HCT116 (cell line): ENCODE measurements around the gene CRTC1. TPM values are rescaled to one million over a fixed set of nuclear protein-coding genes. Genes with fewer than 3 reads are reported as not detected.

Source experiments
- ATAC-seq: fragments of 200-7000 bp; cut with Tn5 transposase; 2 replicates; pipeline ENCODE4 v1.9.1; 2020; ENCODE audit warnings: mild to moderate bottlenecking, moderate library complexity
- BruUV-seq: library from RNA; stranded (reverse); fragments of 400-500 nt; replicated peaks from 2 replicates; lab custom pipeline; 2021; lab: Mats Ljungman, UMichigan
- CTCF ChIA-PET: fragments of 300-600 bp; sonication (Branson Sonifier 250); formaldehyde crosslinking; loops from one replicate; lab custom pipeline; 2021; ENCODE audit warnings: antibody characterized with exemption; lab: Charles Lee
- POLR2A ChIA-PET: fragments of 300-600, 350-600 bp; sonication (Branson Sonifier 250); formaldehyde crosslinking; loops from one replicate; lab custom pipeline; 2021; ENCODE audit warnings: antibody characterized with exemption; lab: Charles Lee
- RAD21 ChIA-PET, 2 experiments: fragments of 300-600 bp; sonication (Branson Sonifier 250); formaldehyde crosslinking; loops; one replicate each; lab custom pipeline; 2023; ENCODE audit warnings: low total read pairs in 2 of 2; ENCODE audit not compliant: uncharacterized antibody in 2 of 2, unreplicated experiment in 2 of 2, low non-redundant PET in 1 of 2; lab: Charles Lee
- DNase-seq: peaks from one replicate; pipeline ENCODE4 v3.0.0-alpha.2; 2010; ENCODE audit warnings: low read depth, low spot score
- H2AFZ ChIP-seq: fragments of 200-600 bp; shearing (Covaris generic), sonication (generic); 2 replicates; pipeline ENCODE4 v1.6.1; 2017; ENCODE audit warnings: low read depth, mixed run types, mixed read lengths, antibody characterized with exemption, low read length; ENCODE audit not compliant: poor library complexity, severe bottlenecking
- H3K27ac ChIP-seq: 2 replicates; pipeline ENCODE4 v1.5.1; 2012; ENCODE audit warnings: low read depth, low read length
- H3K27me3 ChIP-seq: fragments of 200-600 bp; sonication (generic); 2 replicates; pipeline ENCODE4 v1.6.1; 2016; ENCODE audit warnings: mixed run types, low read length, mixed read lengths; ENCODE audit not compliant: insufficient read depth
- H3K36me3 ChIP-seq, 2 experiments: fragments of 200-500 bp in 1 of 2; fragments of 200-600 bp in 1 of 2; sonication (Bioruptor generic) in 1 of 2; sonication (generic) in 1 of 2; 2 replicates each; pipeline versions ENCODE4 v1.5.1 to v1.6.1; 2014 to 2016; ENCODE audit warnings: low read length in 2 of 2, inconsistent platforms in 1 of 2, mixed read lengths in 1 of 2, mixed run types in 1 of 2; ENCODE audit not compliant: insufficient read depth in 2 of 2, control insufficient read depth in 1 of 2
- H3K4me1 ChIP-seq, 2 experiments: fragments of 200-600 bp in 1 of 2; sonication (generic) in 1 of 2; 2 replicates each; pipeline versions ENCODE4 v1.5.1 to v1.6.1; 2012 to 2017; ENCODE audit warnings: low read length in 2 of 2, inconsistent platforms in 1 of 2, mild to moderate bottlenecking in 1 of 2, mixed read lengths in 1 of 2, mixed run types in 1 of 2, moderate library complexity in 1 of 2; ENCODE audit not compliant: insufficient read depth in 2 of 2, control insufficient read depth in 1 of 2
- H3K4me2 ChIP-seq: fragments of 200-600 bp; sonication (generic); 2 replicates; pipeline ENCODE4 v1.6.1; 2017; ENCODE audit warnings: mixed run types, low read length, mixed read lengths
- H3K4me3 ChIP-seq, 2 experiments: fragments of 200-600 bp in 1 of 2; sonication (generic) in 1 of 2; replicated peaks in 1 of 2; 2 replicates each; pipeline ENCODE4 v1.5.1; 2011 to 2016; ENCODE audit warnings: low read length in 2 of 2, control low read depth in 1 of 2, low read depth in 1 of 2, mild to moderate bottlenecking in 1 of 2, mixed read lengths in 1 of 2, mixed run types in 1 of 2
- H3K79me2 ChIP-seq: fragments of 200-600 bp; sonication (generic); 2 replicates; pipeline ENCODE4 v1.6.1; 2017; ENCODE audit warnings: mild to moderate bottlenecking, mixed run types, low read length, moderate library complexity, mixed read lengths; ENCODE audit not compliant: insufficient read depth
- H3K9ac ChIP-seq: fragments of 200-600 bp; sonication (generic); 2 replicates; pipeline ENCODE4 v1.6.1; 2016; ENCODE audit warnings: low read length, mixed read lengths
- H3K9me2 ChIP-seq: fragments of 200-600 bp; sonication (generic), shearing (Covaris generic); 2 replicates; pipeline ENCODE4 v1.6.1; 2017; ENCODE audit warnings: mixed run types, mild to moderate bottlenecking, moderate library complexity; ENCODE audit not compliant: insufficient read depth
- H3K9me3 ChIP-seq, 2 experiments: fragments of 200-500 bp in 1 of 2; fragments of 200-600 bp in 1 of 2; sonication (Bioruptor generic) in 1 of 2; sonication (generic) in 1 of 2; 2 replicates each; pipeline ENCODE4 v1.6.1; 2014 to 2017; ENCODE audit warnings: low read length in 2 of 2, mixed read lengths in 2 of 2, inconsistent platforms in 1 of 2, low read depth in 1 of 2, mild to moderate bottlenecking in 1 of 2, mixed run types in 1 of 2, moderate library complexity in 1 of 2; ENCODE audit not compliant: control insufficient read depth in 1 of 2, insufficient read depth in 1 of 2
- H4K20me1 ChIP-seq: fragments of 200-600 bp; sonication (generic), shearing (Covaris generic); 2 replicates; pipeline ENCODE4 v1.6.1; 2017; ENCODE audit warnings: mixed run types, mild to moderate bottlenecking, moderate library complexity; ENCODE audit not compliant: insufficient read depth
- EZH2phosphoT487 ChIP-seq: fragments of 200-600 bp; IDR thresholded peaks from 2 replicates; pipeline ENCODE4 v1.6.1; 2018; ENCODE audit warnings: antibody characterized with exemption, borderline replicate concordance
- SIN3A ChIP-seq: IDR thresholded peaks from 2 replicates; pipeline ENCODE4 v1.6.1; 2012; ENCODE audit warnings: low read depth
- TCF7L2 ChIP-seq: IDR thresholded peaks from 2 replicates; pipeline ENCODE4 v1.7.0; 2011; ENCODE audit warnings: borderline replicate concordance, inconsistent platforms; ENCODE audit not compliant: insufficient read depth, insufficient read length; ENCODE audit errors: extremely low read depth
- YY1 ChIP-seq: IDR thresholded peaks from 2 replicates; pipeline ENCODE4 v1.6.1; 2011; ENCODE audit warnings: low read length, low read depth, moderate library complexity, mild to moderate bottlenecking; ENCODE audit not compliant: insufficient replicate concordance; ENCODE audit errors: extremely low read depth
- ZNF274 ChIP-seq: fragments of 200-500 bp; sonication (Bioruptor generic); IDR thresholded peaks from 2 replicates; pipeline ENCODE4 v1.6.1; 2014; ENCODE audit warnings: mild to moderate bottlenecking, low read depth, low read length, inconsistent platforms
- intact Hi-C: fragments of 100-400 bp; cut with micrococcal nuclease; formaldehyde crosslinking; loops from 2 replicates; pipeline ENCODE4 v1.10.0; 2022
- total RNA-seq: library from RNA; stranded (reverse); gene quantifications from one replicate; pipeline ENCODE4 v1.2.1, GENCODE V29; 2021; ENCODE audit not compliant: unreplicated experiment
- TF ChIP-seq, protein P1 (sequence below): IDR thresholded peaks from 2 replicates; pipeline ENCODE4 v1.6.1; 2012; ENCODE audit warnings: low read depth
- TF ChIP-seq, protein P2 (sequence below): IDR thresholded peaks from 2 replicates; pipeline ENCODE4 v1.6.1; 2012
- TF ChIP-seq, protein P3 (sequence below), 3 experiments: fragments of 200-600 bp in 1 of 3; sonication (generic) in 1 of 3; IDR thresholded peaks in 2 of 3; conservative IDR thresholded peaks in 1 of 3; 2 replicates each; pipeline ENCODE4 v1.5.1; 2012 to 2017; ENCODE audit warnings: low read depth in 2 of 3, low read length in 2 of 3, antibody characterized with exemption in 1 of 3, borderline replicate concordance in 1 of 3, control low read depth in 1 of 3, mild to moderate bottlenecking in 1 of 3, mixed read lengths in 1 of 3, mixed run types in 1 of 3, moderate library complexity in 1 of 3; ENCODE audit not compliant: insufficient read depth in 1 of 3

The CRTC1 gene
- total RNA-seq, 1 experiment from 2014 or later, result 14.9 TPM

DNA sequence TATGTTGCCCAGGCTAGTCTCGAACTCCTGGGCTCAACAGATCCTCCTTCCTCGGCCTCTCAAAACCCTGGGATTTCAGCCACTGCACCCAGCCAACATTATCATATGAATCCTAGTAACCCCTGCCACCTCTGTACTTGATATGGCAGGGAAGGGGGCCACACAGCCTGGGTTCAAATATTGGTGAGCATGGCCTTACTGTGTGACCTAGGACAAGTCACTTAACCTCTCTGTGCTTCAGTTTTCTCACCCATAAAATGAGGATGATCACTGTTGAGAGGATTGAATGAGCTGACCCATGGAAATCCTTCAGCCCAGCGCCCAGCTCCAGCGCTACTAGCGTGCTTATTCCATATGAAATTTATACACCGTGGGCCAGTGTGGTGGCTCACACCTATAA lies 111.2 kb downstream of the CRTC1 start (continued):
- TF ChIP-seq, protein P1, sequence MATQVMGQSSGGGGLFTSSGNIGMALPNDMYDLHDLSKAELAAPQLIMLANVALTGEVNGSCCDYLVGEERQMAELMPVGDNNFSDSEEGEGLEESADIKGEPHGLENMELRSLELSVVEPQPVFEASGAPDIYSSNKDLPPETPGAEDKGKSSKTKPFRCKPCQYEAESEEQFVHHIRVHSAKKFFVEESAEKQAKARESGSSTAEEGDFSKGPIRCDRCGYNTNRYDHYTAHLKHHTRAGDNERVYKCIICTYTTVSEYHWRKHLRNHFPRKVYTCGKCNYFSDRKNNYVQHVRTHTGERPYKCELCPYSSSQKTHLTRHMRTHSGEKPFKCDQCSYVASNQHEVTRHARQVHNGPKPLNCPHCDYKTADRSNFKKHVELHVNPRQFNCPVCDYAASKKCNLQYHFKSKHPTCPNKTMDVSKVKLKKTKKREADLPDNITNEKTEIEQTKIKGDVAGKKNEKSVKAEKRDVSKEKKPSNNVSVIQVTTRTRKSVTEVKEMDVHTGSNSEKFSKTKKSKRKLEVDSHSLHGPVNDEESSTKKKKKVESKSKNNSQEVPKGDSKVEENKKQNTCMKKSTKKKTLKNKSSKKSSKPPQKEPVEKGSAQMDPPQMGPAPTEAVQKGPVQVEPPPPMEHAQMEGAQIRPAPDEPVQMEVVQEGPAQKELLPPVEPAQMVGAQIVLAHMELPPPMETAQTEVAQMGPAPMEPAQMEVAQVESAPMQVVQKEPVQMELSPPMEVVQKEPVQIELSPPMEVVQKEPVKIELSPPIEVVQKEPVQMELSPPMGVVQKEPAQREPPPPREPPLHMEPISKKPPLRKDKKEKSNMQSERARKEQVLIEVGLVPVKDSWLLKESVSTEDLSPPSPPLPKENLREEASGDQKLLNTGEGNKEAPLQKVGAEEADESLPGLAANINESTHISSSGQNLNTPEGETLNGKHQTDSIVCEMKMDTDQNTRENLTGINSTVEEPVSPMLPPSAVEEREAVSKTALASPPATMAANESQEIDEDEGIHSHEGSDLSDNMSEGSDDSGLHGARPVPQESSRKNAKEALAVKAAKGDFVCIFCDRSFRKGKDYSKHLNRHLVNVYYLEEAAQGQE, result no peak
- TF ChIP-seq TCF7L2, result no peak

DNA sequence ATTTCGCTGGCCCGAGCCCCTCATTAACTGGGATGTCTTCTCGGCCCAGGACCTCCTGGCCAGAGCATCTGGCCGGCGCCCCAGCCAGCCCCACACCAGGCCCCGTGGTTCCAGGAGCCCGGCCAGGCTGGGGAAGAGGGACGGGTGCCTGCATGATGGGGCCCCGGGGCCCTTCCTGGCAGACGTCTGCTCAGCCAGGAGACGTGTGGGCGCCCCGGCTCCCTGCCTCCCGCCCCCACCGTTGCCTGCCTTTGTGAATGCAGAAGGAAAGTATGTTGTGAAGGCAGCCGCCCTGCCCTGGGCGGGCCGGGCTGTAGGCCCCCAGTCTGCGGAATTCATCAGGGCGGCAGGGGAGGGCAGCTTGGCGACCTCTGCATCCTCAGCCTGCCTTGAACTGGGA lies 112.1 kb downstream of the CRTC1 start:
- ChIA-PET RAD21 (no interaction called here), CTCF (no interaction called here), POLR2A (no interaction called here)
- ATAC-seq (peak; percentile 46), DNase-seq (no peak)
- no peaks in the 10 kb centered on the region for H3K36me3 ChIP-seq
- TF ChIP-seq, protein P2, sequence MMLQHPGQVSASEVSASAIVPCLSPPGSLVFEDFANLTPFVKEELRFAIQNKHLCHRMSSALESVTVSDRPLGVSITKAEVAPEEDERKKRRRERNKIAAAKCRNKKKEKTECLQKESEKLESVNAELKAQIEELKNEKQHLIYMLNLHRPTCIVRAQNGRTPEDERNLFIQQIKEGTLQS, result no peak
- TF ChIP-seq, protein P3, sequence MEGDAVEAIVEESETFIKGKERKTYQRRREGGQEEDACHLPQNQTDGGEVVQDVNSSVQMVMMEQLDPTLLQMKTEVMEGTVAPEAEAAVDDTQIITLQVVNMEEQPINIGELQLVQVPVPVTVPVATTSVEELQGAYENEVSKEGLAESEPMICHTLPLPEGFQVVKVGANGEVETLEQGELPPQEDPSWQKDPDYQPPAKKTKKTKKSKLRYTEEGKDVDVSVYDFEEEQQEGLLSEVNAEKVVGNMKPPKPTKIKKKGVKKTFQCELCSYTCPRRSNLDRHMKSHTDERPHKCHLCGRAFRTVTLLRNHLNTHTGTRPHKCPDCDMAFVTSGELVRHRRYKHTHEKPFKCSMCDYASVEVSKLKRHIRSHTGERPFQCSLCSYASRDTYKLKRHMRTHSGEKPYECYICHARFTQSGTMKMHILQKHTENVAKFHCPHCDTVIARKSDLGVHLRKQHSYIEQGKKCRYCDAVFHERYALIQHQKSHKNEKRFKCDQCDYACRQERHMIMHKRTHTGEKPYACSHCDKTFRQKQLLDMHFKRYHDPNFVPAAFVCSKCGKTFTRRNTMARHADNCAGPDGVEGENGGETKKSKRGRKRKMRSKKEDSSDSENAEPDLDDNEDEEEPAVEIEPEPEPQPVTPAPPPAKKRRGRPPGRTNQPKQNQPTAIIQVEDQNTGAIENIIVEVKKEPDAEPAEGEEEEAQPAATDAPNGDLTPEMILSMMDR (IDR thresholded peaks at IDR 0.05 in 2 of 3, conservative IDR thresholded peaks at IDR 0.05 in 1 of 3; ENCODE audit: borderline replicate concordance in 1 of 3, insufficient read depth in 1 of 3, low read depth in 2 of 3, low read length in 2 of 3), result no peak
- TF ChIP-seq YY1, result no peak
- TF ChIP-seq ZNF274, result no peak
- TF ChIP-seq SIN3A, result no peak
- TF ChIP-seq EZH2phosphoT487, result no peak
- H3K9me3 ChIP-seq, result no peaks in the 10 kb centered on the region
- BruUV-seq, result no TSS peak
- peak overlapping the region; percentile 32 for H3K4me2 ChIP-seq
- H4K20me1 ChIP-seq, result no peaks in the 10 kb centered on the region
- H2AFZ ChIP-seq, result peak overlapping the region; percentile 16
- H3K4me1 ChIP-seq, result peaks cover 5 to 10% of the 10 kb centered on the region in 2 experiments; a peak in 1 of 4 replicates
- H3K79me2 ChIP-seq, result no peaks in the 10 kb centered on the region
- 0 out of 2 replicates have a peak, but pooled peaks cover 3% of the 10 kb centered on the region for H3K27me3 ChIP-seq
- no peak overlapping the region for H3K9ac ChIP-seq
- H3K4me3 ChIP-seq, result no peak overlapping the region
- H3K9me2 ChIP-seq, result no peaks in the 10 kb centered on the region
- intact Hi-C loops, result no loop called here
- H3K27ac ChIP-seq, result no peak overlapping the region
